GM19455 (cell line): ENCODE results near the gene MAP2K5.

Experiments
- ATAC-seq: cut with Tn5 transposase; IDR thresholded peaks from one replicate; pipeline ENCODE4 v1.9.1; 2021; ENCODE audit not compliant: unreplicated experiment

Gene MAP2K5

GRCh38 chr15:67542420-67543347, at the start of gene MAP2K5:
Gene MAP2K5 (plus strand): TSS chr15:67542703. CDS start chr15:67543336, 633 bp downstream.
- ATAC-seq, result no peak

DNA sequence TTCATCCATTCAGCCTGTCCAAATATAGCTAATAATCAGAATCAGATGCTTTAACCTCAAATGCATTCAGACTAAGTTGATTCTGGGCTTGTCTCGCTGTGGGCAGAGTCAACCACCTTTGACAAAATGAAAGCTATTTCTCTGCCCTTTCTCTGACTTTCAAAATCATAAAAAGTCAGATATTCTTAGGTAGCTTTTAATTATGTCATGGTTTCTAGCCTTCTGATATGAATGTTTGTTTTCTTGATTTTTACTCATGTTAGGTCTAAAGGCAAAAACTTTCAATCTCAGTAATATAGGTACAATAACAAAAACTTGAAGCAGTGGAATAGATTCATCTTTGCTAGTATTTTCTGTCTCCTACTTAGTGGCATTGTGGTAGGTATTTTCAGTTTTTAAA, 46.9 kb upstream of the MAP2K5 start:
- no peak for ATAC-seq

GRCh38 chr15:67501177-67501835, 41.2 kb upstream of the MAP2K5 start:
- no peak for ATAC-seq

GRCh38 chr15:67501836-67502461, 40.6 kb upstream of the MAP2K5 start:
- ATAC-seq, result no peak

- ATAC-seq, result no peak
These were observed 38.4 kb upstream of the MAP2K5 start for GRCh38 chr15:67504056-67504455.

DNA sequence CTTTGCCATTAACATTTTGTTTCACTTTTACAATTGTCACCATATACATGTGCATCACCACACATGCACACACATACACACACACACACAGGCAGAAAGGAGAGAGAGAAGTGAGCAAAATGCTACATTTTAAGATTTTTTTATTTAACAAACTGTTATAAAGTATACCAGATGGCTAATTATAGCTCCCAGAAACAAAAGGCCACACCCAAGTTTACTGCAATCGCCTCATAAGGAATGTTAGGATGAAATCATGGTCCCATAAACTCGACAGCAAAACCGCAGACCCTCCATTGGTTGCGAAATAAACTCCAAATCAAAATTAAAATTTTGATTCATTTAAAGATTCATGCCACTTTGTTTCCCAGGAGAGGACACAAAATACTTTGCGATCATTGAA, 37.7 kb upstream of the MAP2K5 start:
- no peak for ATAC-seq

- no peak for ATAC-seq
These were observed 36.6 kb upstream of the MAP2K5 start for GRCh38 chr15:67505675-67506572.

- ATAC-seq, result no peak
These were observed 35.4 kb upstream of the MAP2K5 start for GRCh38 chr15:67506775-67507747.

DNA sequence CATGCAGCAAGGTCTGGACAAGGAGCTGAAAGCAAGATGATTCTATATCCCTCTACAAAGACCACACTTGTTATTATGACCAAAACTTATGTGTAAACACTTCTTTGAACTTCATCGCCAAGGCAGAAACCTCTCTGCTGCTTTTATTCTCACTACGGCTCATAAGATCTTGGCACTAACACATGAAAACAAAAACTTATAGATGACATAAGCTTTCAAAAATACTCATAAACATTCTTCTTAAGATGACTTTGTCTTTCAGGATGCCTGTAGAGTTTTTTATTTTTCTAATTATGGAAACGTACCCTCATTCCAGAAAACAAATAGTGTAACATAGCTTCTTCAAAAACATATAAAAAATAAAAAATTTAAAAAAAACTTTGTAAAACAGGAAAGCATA, 34.1 kb upstream of the MAP2K5 start:
- no peak for ATAC-seq

- no peak for ATAC-seq
These were observed 32.6 kb upstream of the MAP2K5 start for GRCh38 chr15:67509918-67510317.

GRCh38 chr15:67510597-67511190, 31.8 kb upstream of the MAP2K5 start:
- no peak for ATAC-seq

DNA sequence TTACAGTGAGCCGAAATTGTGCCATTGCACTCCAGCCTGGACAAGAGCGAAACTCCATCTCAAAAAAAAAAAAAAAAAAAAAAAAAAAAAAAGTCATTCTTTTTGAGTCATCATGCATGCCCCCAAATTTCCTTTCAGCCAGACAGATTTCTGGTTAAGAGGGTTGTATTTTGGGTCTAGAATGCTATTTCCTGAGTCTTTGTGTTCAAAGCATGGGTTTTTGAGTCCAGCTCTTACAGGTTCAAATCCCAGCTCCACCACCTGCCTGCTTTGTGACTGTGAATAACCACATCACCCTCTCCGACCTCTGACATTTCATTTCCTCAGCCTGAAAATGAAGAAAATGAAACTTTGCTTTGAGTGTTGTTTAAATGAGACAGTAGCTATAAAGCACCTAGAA, 30.9 kb upstream of the MAP2K5 start:
- ATAC-seq, result no peak

DNA sequence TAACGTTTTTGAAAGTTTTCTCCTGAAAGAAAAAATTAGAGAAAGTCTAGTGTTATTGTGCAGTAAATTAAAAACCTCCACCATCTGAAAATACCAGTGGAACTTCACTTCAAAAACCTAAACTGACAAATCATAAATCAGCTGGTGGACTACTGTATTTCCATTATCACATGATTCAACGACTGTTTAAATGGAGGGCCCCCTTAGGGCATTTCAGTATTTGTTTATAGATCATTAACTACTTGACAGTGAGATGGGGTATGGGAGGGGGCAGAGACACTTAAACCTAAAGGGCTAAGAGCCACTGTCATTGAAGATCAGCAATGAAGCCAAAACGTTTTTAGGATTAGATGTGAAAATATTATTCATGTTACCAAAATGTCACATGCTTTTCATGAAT, 30.4 kb upstream of the MAP2K5 start:
- no peak for ATAC-seq

DNA sequence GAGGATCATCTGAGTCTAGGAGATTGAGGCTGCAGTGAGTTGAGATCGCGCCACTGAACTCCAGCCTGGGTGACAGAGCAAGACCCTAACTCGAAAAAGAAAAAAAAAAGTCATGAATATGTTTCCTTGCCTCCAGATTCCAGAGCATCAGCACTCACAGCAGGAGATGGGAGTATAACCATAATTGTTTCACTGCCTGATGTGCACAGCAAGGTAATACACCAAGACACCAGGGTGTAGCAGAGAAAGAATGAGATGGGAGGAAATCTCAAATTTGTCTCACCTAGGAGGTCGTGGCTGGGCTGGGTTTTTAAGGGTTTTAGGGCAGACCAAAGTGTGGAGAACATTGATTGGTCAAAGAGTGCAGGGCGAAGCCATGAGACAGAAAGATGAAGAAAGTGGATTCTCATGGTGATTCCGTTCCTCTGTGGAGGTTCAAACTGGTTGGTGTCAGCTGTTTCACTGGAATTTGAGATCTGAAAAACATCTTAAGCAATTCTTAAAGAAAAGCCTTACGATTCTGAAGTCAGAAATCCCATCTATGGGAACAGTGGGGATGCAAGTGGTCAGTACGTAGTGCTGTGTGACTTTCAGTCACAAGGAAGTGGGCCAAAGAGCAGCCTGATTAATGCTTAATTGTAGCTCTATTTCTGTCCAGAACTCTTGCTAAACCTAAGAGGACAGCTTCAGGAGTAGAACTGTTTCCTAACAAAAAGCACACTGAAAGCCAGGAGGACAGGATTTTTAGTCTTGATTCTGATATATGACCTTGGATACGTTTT, 29.4 kb upstream of the MAP2K5 start:
- ATAC-seq, result no peak

DNA sequence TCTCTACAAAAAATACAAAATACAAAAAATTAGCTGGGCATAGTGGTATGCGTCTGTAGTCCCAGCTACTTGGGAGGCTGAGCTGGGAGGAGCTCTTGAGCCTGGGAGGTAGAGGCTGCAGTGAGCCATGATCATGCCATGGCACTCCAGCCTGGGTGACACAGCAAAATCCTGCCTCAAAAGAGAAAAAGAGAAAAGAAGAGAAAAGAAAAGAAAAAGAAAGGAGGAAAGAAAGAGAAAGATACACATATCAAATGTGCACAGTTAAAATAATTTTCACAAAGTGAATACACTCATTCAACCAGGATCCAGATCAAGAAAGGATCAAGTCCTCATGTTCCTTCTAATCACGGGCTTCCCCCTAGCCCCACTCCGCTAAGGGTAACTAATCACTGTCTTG, 27.4 kb upstream of the MAP2K5 start:
- no peak for ATAC-seq

DNA sequence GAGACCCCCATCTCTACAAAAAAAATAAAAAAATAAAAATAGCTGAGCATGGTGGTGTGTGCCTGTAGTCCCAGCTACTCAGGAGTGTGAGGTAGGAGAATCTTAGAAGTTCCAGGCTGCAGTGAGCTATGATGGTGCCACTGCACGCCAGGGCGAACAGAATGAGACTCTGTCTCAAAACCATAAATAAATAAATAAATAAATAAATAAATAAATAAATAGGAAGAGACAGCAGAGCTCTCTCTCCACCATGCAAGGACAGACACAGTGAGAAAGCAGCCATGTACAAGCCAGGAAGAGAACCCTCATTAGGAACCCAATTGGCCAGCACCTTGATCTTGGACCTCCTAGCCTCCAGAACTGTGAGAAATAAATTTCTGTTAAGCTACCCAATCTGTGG, 26.9 kb upstream of the MAP2K5 start:
- no peak for ATAC-seq

- ATAC-seq, result peak; percentile 9
These were observed 22.0 kb upstream of the MAP2K5 start for GRCh38 chr15:67520321-67521028.
